Smooth muscle cell (in vitro differentiated cells): Measurements from ENCODE around the gene METTL8. TPM values are rescaled to one million over a fixed set of nuclear protein-coding genes. Genes with fewer than 3 reads are reported as not detected.
A peak's percentile ranks its signal among the peaks of the same experiment; 100 is the strongest.

Source experiments
- DNase-seq: peaks from one replicate; lab custom pipeline; 2025; ENCODE audit not compliant: unreplicated experiment; lab: John Stamatoyannopoulos, UW
- H2AFZ ChIP-seq: fragments of 200-600 bp; sonication (generic); 2 replicates; pipeline ENCODE4 v1.6.0; 2016; ENCODE audit warnings: antibody characterized with exemption, low read depth, mild to moderate bottlenecking
- H3F3A ChIP-seq: fragments of 200-600 bp; sonication (generic); 2 replicates; pipeline ENCODE4 v1.6.0; 2017; ENCODE audit warnings: antibody characterized with exemption, low read depth
- H3K27ac ChIP-seq: fragments of 200-600 bp; sonication (generic); 2 replicates; pipeline ENCODE4 v1.5.1; 2016; ENCODE audit warnings: low read depth, mild to moderate bottlenecking
- H3K27me3 ChIP-seq: fragments of 200-600 bp; sonication (generic); 2 replicates; pipeline ENCODE4 v1.6.1; 2016; ENCODE audit warnings: low read depth, mild to moderate bottlenecking
- H3K36me3 ChIP-seq: fragments of 200-600 bp; sonication (generic); 2 replicates; pipeline ENCODE4 v1.5.1; 2016; ENCODE audit warnings: low read depth
- H3K4me1 ChIP-seq: fragments of 200-600 bp; sonication (generic); 2 replicates; pipeline ENCODE4 v1.5.1; 2016; ENCODE audit warnings: low read depth
- H3K4me2 ChIP-seq: fragments of 200-600 bp; sonication (generic); 2 replicates; pipeline ENCODE4 v1.6.0; 2016; ENCODE audit warnings: mild to moderate bottlenecking
- H3K4me3 ChIP-seq: fragments of 200-600 bp; sonication (generic); 2 replicates; pipeline ENCODE4 v1.5.1; 2016; ENCODE audit warnings: mild to moderate bottlenecking
- H3K79me2 ChIP-seq: fragments of 200-600 bp; sonication (generic); 2 replicates; pipeline ENCODE4 v1.6.0; 2016; ENCODE audit warnings: low read depth, mild to moderate bottlenecking
- H3K9ac ChIP-seq: fragments of 200-600 bp; sonication (generic); 2 replicates; pipeline ENCODE4 v1.6.0; 2016; ENCODE audit warnings: low read depth
- H3K9me3 ChIP-seq: fragments of 200-600 bp; sonication (generic); replicated peaks from 2 replicates; pipeline ENCODE4 v1.5.1; 2016; ENCODE audit warnings: low read depth
- H4K20me1 ChIP-seq: fragments of 200-600 bp; sonication (generic); 2 replicates; pipeline ENCODE4 v1.6.0; 2016; ENCODE audit warnings: low read depth
- CTCF ChIP-seq: fragments of 200-600 bp; sonication (generic); IDR thresholded peaks from 2 replicates; pipeline ENCODE4 v1.5.1; 2017; ENCODE audit warnings: borderline replicate concordance, mild to moderate bottlenecking, antibody characterized with exemption; ENCODE audit not compliant: insufficient read depth, poor library complexity, severe bottlenecking
- WGBS: methylation state at CpG from one replicate; pipeline ENCODE4 v1.1.7; 2016; ENCODE audit warnings: low lambda C conversion rate; 5-methylcytosine and 5-hydroxymethylcytosine counted together
- polyA plus RNA-seq: library from polyadenylated mRNA; unstranded; fragments of >200 nt; fragmentation: Nextera tagmentation; extraction: Ambion mirVana; gene quantifications from 2 replicates; pipeline ENCODE4 v1.2.1, GENCODE V29; 2016
- total RNA-seq: library from RNA; depleted of rRNA; stranded (reverse); fragments of >200 nt; gene quantifications from 2 replicates; pipeline ENCODE4 v1.2.3, GENCODE V29; 2014

The METTL8 gene
- total and polyA plus RNA-seq, 2 experiments from 2014 or later: 14.5 to 26.8 TPM

DNA sequence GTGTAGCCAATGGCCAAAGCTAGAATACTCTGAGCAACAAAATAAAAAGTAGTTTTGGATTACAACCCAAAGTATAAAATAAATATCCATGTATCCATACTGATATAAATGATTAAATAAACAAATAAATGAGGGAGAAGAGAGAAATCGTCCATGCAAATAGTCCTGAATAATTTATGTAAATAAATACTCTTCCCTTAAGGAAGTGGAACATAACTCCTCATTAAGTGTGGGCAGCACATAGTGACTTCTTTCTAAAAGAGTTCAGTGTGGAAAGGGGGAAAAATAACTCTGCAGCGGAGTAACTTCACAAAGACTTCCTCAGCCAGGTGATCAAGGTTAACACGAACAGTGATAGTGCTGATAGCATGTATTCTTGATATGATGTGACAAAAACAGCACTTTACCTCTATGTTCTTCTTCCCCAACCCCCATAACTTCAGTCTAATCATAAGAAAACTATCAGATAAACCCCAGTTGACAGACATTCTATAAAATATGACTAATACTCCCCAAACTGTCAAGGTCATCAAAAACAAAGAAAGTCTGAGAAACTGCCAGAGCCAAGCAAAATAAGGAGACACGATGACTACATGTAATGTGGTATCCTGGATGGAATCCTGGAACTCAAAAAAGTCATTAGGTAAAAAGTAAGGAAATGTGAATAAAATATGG is 30.7 kb downstream of the METTL8 start:
- Histone ChIP-seq H3K9me3 (no peaks in the 10 kb centered on the region), H3F3A (no peaks in the 10 kb centered on the region), H3K4me3 (no peak overlapping the region), H4K20me1 (no peaks in the 10 kb centered on the region), H2AFZ (no peak overlapping the region), H3K4me2 (no peak overlapping the region), H3K79me2 (peaks cover 12% of the 10 kb centered on the region), H3K27ac (peak overlapping the region; percentile 54), H3K4me1 (no peaks in the 10 kb centered on the region), H3K9ac (no peak overlapping the region), H3K36me3 (no peaks in the 10 kb centered on the region), H3K27me3 (no peaks in the 10 kb centered on the region)
- WGBS: 90% methylated on average over 4 of the region's 4 CpGs
- no peak for TF ChIP-seq CTCF
- no peak for DNase-seq

- H3K9ac ChIP-seq: no peak overlapping the region
- no peak overlapping the region for H2AFZ ChIP-seq
- H3F3A ChIP-seq: no peaks in the 10 kb centered on the region
- no peak overlapping the region for H3K4me3 ChIP-seq
- no peak for TF ChIP-seq CTCF
- DNase-seq: no peak
- no peaks in the 10 kb centered on the region for H3K4me1 ChIP-seq
- H3K27me3 ChIP-seq: no peaks in the 10 kb centered on the region
- peaks cover 20% of the 10 kb centered on the region for H3K79me2 ChIP-seq
- H3K4me2 ChIP-seq: no peak overlapping the region
- WGBS: 95% methylated on average over 1 of the region's 1 CpG
- no peaks in the 10 kb centered on the region for H4K20me1 ChIP-seq
- H3K9me3 ChIP-seq: no peaks in the 10 kb centered on the region
- H3K27ac ChIP-seq: no peak overlapping the region
- H3K36me3 ChIP-seq: no peaks in the 10 kb centered on the region
Observed at GRCh38 chr2:171401947-171402346, 31.8 kb downstream of the METTL8 start.

- no peak for DNase-seq
- no peaks in the 10 kb centered on the region for H3F3A ChIP-seq
Observed at GRCh38 chr2:171400395-171400794, 33.4 kb downstream of the METTL8 start.

More at GRCh38 chr2:171400395-171400794, 33.4 kb downstream of the METTL8 start:
- TF ChIP-seq CTCF: no peak
- no peak overlapping the region for H3K4me3 ChIP-seq
- H3K79me2 ChIP-seq: peaks cover 30% of the 10 kb centered on the region
- no peaks in the 10 kb centered on the region for H3K4me1 ChIP-seq
- H3K27me3 ChIP-seq: no peaks in the 10 kb centered on the region
- WGBS: 86% methylated on average over 3 of the region's 3 CpGs
- peaks cover 6% of the 10 kb centered on the region for H4K20me1 ChIP-seq
- no peaks in the 10 kb centered on the region for H3K9me3 ChIP-seq
- H3K27ac ChIP-seq: no peak overlapping the region
- no peak overlapping the region for H2AFZ ChIP-seq
- no peaks in the 10 kb centered on the region for H3K36me3 ChIP-seq
- no peak overlapping the region for H3K4me2 ChIP-seq
- no peak overlapping the region for H3K9ac ChIP-seq
